GM20431 (cell line): ENCODE data around the gene MS4A2.
"Not testable (repeated sequence)": the region's sequence is repeated elsewhere in the genome, so short reads cannot be mapped to it uniquely, and the experiment has no call there.

Source experiments
- in situ Hi-C: fragments of 300-500 bp; cut with MseI, MboI; formaldehyde crosslinking; loops from one replicate; pipeline ENCODE4 v1.15.0; 2020; ENCODE audit warnings: low sequenced_read_pairs; ENCODE audit not compliant: unreplicated experiment

The MS4A2 gene

GRCh38 chr11:60098508-60098907 lies 10.0 kb downstream of the MS4A2 start:
- in situ Hi-C loops, result no loop called here

DNA sequence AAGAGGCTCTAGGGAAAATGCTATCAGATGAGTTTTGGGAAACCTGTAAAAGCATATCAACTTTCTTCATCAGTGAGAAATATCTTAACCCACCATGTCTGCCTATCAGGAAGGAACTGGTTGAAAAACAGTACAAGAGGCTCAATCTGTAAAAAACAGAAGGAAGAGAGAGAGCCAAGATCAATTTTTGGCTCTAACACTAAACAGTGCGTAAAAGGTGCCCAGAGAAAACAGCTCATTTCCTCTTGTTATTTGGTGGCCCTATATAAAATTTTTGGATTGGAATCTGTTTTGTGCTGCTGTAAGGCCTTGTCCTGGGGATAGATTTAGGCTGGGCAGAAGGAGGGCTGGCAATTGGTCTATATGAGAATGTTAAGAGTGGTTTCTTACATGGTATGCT lies 12.1 kb downstream of the MS4A2 start:
- in situ Hi-C loops, result no loop called here

DNA sequence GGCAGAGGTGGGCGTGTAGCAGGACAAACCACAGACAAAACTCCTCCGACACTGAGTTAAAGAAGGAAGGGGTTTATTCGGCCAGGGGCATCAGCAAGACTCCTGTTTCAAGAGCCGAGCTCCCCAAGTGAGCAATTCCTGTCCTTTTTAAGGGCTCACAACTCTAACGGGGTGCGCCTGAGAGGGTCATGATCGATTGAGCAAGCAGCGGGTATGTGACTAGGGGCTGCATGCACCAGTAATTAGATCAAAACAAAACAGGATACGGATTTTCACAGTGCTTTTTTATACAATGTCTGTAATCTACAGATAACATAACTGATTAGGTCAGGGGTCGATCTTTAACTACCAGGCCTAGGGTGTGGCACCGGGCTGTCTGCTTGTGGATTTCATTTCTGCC lies 12.9 kb downstream of the MS4A2 start:
- in situ Hi-C loops, result not testable (repeated sequence)

DNA sequence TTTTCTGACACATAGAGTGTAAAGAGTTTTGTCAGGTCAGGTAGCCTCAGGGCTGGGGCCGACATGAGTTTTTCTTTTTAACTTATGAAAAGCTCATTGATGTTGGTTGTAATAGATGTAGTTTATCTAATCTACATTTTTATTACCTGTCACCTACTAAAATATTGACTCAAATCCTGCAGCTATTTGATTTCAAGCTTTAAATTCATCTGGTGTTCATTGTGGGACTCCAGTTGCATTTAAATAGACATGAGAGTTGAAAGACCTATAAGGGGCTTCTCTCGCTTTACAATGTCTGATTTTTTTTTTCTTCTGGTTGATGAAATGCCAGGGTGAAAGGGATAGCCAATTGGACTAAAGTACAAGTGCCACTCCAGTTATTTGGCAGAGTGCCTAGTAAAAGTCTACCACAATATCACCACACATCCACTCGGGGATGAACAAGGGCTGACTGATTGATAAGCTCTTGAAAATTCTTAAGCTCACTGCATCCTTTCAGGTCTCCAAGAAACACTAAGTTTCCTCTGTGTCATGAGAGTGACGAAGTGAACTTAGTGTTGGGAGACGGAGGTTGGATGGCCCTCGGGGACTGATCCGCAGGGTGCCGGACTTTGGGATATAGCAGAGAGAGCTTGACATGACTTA lies 16.1 kb downstream of the MS4A2 start:
- in situ Hi-C loops, result not testable (repeated sequence)

DNA sequence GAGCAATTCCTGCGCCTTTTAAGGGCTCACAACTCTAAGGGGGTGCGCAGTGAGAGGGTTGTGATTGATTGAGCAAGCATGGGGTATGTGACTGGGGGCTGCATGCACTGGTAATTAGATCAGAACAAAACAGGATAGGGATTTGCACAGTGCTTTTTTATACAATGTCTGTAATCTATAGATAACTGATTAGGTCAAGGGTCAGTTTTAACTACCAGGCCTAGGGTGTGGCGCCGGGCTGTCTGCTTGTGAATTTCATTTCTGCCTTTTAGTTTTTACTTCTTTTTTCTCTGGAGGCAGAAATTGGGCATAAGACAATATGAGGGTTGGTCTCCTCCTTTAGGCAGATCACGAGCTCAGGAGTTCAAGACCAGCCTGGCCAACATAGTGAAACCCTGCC lies 20.2 kb downstream of the MS4A2 start:
- in situ Hi-C loops, result not testable (repeated sequence)

- in situ Hi-C loops, result no loop called here
Measured at GRCh38 chr11:60111793-60112192, 23.3 kb downstream of the MS4A2 start.

DNA sequence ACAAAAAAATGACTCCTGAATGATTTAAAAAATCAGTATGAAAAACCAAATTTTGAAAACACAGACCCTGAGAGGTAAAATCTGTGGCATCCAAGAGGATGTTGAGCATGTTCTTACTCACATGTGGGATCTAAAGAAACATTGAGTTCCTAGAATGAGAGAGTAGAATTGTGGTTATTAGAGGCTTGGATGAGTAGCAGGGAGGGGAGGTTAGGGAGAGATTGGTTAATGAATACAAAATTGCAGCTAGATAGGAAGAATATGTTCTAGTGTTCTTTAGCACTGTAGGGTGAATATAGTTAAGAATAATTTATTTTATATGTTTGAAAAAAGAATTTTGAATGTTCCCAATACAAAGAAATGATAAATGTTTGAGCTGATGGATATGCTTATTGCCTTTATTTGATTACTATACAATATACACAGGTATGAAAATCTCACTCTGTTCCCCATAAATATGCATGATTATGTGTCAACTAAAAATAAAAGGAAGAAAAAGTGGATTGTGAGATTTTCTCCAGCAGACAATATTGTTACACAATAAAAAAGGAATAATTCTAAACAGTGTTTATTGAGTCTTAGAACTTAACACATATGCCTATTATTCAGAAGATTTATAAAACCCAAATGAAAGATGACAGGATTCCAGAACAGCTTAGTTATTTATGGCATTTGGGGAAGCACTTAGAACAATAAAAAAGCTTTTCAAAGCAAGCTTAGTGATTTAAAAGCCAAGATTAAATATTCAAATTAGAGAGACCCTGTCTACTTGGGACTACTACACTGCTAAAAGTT lies 28.7 kb downstream of the MS4A2 start:
- in situ Hi-C loops, result no loop called here

GRCh38 chr11:60118338-60118737 lies 29.9 kb downstream of the MS4A2 start:
- in situ Hi-C loops, result no loop called here

- in situ Hi-C loops, result no loop called here
Measured at GRCh38 chr11:60119710-60120109, 31.2 kb downstream of the MS4A2 start.

DNA sequence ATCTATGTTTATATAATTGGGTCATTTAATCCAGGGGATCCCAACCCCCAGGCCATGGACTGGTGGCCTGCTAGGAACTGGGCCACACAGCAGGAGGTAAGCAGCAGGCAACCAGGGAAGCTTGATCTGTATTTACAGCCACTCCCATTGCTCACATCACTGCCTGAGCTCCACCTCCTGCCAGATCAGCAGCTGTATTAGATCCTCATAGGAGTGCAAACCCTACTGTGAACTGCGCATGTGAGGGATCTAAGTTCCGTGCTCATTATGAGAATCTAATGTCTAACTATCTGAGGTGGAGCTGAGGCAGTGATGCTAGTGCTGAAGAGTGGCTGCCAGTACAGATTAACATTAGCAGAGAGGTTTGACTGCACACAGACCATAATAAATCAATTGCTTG lies 32.8 kb downstream of the MS4A2 start:
- in situ Hi-C loops, result no loop called here

DNA sequence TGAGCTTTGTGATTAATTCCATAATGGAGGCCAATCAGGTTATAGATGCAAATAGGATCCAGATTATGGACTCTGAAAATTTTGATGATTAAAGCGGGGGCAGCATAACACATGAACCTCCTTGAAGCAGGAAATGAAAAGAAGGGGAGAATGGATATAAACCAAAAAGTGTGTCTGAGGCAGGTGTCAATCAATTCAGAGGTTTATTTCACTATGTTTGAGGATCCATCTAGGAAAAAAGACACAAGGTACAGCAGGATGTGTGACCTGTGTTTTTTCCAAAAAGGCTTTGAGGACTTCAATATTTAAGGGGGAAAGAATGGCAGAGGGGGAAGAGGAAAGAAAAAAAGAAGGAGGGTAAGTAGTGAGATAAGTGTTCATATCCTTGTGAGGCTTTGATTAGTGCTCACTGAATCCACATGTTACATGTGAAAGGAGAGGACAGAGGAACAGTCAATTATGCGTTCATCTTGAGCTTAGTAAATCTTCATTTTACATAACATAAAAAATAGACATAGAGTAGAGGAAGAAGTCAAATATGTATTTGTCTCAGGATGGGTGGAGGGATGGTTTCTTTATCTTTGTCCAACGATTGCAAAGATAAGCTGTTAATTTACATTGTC lies 34.1 kb downstream of the MS4A2 start:
- in situ Hi-C loops, result no loop called here

GRCh38 chr11:60124802-60125432 lies 36.5 kb downstream of the MS4A2 start:
- in situ Hi-C loops, result no loop called here

DNA sequence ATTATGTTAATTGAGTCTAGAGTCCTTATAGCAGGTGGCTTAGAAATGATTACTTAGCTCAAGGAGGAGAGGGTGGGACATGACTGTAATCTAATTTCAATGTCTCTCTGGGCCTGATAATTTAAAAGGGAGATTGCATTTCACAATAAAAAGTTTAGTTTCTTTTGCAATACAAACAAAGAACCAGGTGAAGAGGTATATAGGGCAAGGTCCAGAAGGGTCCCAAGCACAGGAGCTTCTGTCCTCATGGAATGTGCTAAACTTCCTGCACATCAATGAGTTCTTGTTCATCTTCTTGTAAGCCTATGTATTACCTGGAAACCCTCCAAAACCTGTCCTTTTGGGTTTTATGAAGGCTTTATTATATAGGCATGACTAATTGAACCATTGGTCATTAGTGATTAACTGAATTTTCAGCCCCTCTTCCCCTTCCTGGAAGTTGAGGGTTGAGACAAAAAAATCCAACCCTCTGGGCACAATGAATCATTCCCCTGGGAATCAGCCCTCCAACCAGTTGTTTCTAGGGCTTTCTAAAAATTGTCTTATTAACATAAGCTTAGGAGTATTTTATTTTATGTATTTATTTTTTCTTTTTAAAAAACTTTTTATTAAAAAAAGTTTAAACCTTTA lies 37.6 kb downstream of the MS4A2 start:
- in situ Hi-C loops, result no loop called here

DNA sequence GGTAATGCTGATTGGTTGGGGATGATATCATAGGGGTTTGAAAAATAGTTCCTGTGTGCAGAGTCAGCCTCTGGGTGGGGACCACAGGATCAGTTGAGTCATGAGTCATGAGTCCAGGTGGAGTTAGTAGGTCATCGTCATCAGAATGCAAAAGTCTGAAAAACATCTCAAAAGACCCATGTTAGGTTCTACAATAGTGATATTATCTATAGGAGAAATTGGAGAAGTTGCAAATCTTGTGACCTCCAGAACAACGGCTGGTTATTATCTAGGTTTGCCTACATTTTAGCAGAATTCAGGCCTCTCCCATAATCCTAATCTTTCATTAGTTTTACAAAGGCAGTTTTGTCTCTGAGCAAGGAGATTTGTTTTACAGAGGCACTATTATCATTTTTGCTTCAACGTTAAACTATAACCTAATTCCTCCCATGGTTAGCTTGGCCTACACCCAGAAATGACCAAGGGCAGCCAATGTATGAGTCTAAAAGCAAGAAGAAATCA lies 38.9 kb downstream of the MS4A2 start:
- in situ Hi-C loops, result no loop called here

DNA sequence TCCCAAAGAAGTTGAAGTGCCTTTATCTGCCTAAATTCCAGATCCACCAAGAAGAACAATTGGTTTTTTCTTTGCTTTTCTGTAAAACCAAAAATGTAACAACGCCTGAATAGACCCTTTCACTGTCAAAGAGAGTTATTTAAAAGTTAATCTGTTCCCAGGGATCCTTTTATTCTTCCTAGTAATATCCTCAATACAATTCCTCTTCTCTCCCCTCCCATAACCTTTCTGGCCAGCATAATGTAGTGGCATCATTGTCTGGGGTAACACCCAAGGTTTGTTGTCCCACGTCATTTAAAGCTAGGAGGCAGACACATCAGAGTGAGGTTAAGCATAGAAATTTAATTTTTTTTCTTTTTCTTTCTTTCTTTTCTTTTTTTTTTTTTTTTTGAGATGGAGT lies 39.9 kb downstream of the MS4A2 start:
- in situ Hi-C loops, result no loop called here

DNA sequence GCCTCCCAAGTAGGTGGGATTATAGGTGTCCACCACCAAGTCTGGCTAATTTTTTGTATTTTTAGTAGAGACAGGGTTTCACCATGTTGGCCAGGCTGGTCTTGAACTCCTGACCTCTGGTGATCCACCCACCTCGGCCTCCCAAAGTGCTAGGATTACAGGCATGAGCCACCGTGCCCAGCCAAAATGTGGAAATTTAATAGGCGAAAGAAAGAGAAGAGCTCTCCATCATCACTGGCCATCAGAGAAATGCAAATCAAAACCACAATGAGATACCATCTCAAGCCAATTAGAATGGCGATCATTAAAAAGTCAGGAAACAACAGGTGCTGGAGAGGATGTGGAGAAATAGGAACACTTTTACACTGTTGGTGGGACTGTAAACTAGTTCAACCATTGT lies 40.4 kb downstream of the MS4A2 start:
- in situ Hi-C loops, result not testable (repeated sequence)

DNA sequence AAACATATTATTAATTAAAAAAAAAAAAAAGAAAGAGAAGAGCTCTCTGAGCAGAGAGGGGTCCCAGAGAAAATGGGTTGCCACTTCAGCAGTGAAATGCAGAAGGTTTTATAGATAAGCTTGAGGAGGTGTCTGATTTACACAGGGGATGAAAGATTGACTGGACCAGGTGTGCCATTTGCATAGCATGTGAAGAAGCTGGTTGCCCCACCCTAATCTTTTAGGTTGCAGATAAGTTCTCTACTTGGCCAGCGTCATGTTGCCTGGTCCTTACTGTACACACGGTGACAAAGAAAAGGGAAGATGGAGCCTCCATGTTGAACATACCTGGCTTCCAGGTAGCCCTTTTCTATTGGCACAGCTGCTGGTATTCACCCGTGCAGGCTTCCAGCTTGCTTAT lies 41.4 kb downstream of the MS4A2 start:
- in situ Hi-C loops, result no loop called here

GRCh38 chr11:60130496-60130895 lies 42.0 kb downstream of the MS4A2 start:
- in situ Hi-C loops, result no loop called here

DNA sequence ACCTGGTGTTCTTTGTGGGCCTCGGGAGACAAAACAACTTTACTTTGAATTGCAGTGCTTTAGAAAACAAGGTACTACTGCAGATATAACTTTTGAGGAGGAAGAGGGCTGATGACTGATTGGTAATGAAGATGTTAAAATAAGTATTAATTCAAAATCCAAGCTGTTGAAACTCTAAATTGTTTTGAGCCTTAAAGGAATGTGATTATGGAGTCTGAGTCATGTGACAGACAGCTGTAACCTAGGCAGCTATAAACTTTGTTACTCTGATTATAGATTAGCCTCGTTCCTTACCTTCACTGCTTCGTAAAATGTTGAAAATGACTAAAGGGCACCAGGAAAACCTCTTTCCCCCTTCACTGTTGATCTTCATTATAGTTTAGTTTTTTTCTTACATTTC lies 43.4 kb downstream of the MS4A2 start:
- in situ Hi-C loops, result no loop called here

- in situ Hi-C loops, result no loop called here
Measured at GRCh38 chr11:60133917-60134316, 45.5 kb downstream of the MS4A2 start.
